K562 (cell line): Measurements from ENCODE around the gene LEO1. TPM values are rescaled to one million over a fixed set of nuclear protein-coding genes. Genes with fewer than 3 reads are reported as not detected.
A peak's percentile ranks its signal among the peaks of the same experiment; 100 is the strongest.

Experiments used
- BRD4 ChIP-seq: fragments of 200-600 bp; sonication (generic); IDR thresholded peaks from 2 replicates; pipeline ENCODE4 v1.6.1; 2017; ENCODE audit warnings: inconsistent platforms
- CBX8 ChIP-seq: fragments of 200-600 bp; sonication (generic); IDR thresholded peaks from 2 replicates; pipeline ENCODE4 v1.6.1; 2012; ENCODE audit warnings: borderline replicate concordance, mixed run types, low read depth, mild to moderate bottlenecking, moderate library complexity, mixed read lengths, low read length, control low read depth, inconsistent platforms; ENCODE audit not compliant: poor library complexity, severe bottlenecking; ENCODE audit errors: extremely low read depth
- E2F3 ChIP-seq: fragments of 250-450 bp; sonication (Bioruptor Pico); IDR thresholded peaks from 2 replicates; pipeline ENCODE4 v1.4.0; 2020; ENCODE audit warnings: mild to moderate bottlenecking
- ETV1 ChIP-seq: fragments of 450-650 bp; conservative IDR thresholded peaks from 2 replicates; pipeline ENCODE4 v1.6.1; 2016; ENCODE audit warnings: missing genetic modification characterization, control low read depth, low read depth, missing compliant biosample characterization
- ETV6 ChIP-seq, 3 experiments: fragments of 150-350 bp in 1 of 3; sonication (generic) in 1 of 3; formaldehyde crosslinking in 1 of 3; IDR thresholded peaks; 2 replicates each; pipeline versions ENCODE4 v1.6.1 to v1.8.0; 2014 to 2022; ENCODE audit warnings: borderline replicate concordance in 2 of 3, low read depth in 2 of 3, antibody characterized with exemption in 1 of 3, low read length in 1 of 3, mild to moderate bottlenecking in 1 of 3, missing genetic modification reagents in 1 of 3
- LEF1 ChIP-seq: fragments of 450-650 bp; IDR thresholded peaks from 2 replicates; pipeline ENCODE4 v1.6.1; 2016; ENCODE audit warnings: mild to moderate bottlenecking
- MEF2A ChIP-seq: IDR thresholded peaks from 2 replicates; pipeline ENCODE4 v1.6.1; 2011; ENCODE audit warnings: low read depth, mild to moderate bottlenecking, low read length, moderate library complexity; ENCODE audit not compliant: control insufficient read depth
- NR2C1 ChIP-seq, 2 experiments: fragments of 450-650 bp; IDR thresholded peaks; 2 replicates each; pipeline ENCODE4 v1.6.1; 2017; ENCODE audit warnings: mild to moderate bottlenecking in 2 of 2, antibody characterized with exemption in 1 of 2, inconsistent platforms in 1 of 2, missing compliant biosample characterization in 1 of 2, missing genetic modification characterization in 1 of 2
- TAF7 ChIP-seq: fragments of 450-650 bp; IDR thresholded peaks from 2 replicates; pipeline ENCODE4 v1.6.1; 2016; ENCODE audit warnings: missing genetic modification characterization, missing compliant biosample characterization
- ZBTB1 ChIP-seq: sonication (generic); formaldehyde crosslinking; IDR thresholded peaks from 2 replicates; pipeline ENCODE4 v1.8.1; 2023; ENCODE audit warnings: missing genetic modification reagents, low read depth, mild to moderate bottlenecking, borderline replicate concordance
- ZNF561 ChIP-seq: fragments of 450-650 bp; formaldehyde crosslinking; conservative IDR thresholded peaks from 2 replicates; pipeline ENCODE4 v1.4.0; 2020; ENCODE audit warnings: mild to moderate bottlenecking, moderate library complexity
- ZNF696 ChIP-seq: fragments of 250-450 bp; sonication (Bioruptor Pico); conservative IDR thresholded peaks from 2 replicates; pipeline ENCODE4 v1.4.0; 2020; ENCODE audit warnings: mild to moderate bottlenecking, moderate library complexity
- polyA plus RNA-seq, 8 experiments: library from polyadenylated mRNA; depleted of rRNA in 4 of 8; stranded (reverse) in 5 of 8; unstranded in 3 of 8; fragments of >200 nt; fragmentation: Nextera tagmentation in 2 of 8; fragmentation: Illumina TruSeq in 1 of 8; extraction: Ambion mirVana in 2 of 8; extraction: Trizol in 1 of 8; gene quantifications; 2 replicates each; pipeline versions ENCODE4 v1.2.1 to v1.2.3, GENCODE V29; 2011 to 2014; ENCODE audit warnings: inconsistent platforms in 1 of 8, missing spikeins in 1 of 8
- total RNA-seq, 7 experiments: library from RNA; depleted of rRNA in 6 of 7; stranded (reverse); fragments of >200 nt in 6 of 7; fragmentation: Illumina TruSeq in 2 of 7; extraction: Trizol in 2 of 7; gene quantifications; 2 replicates each; pipeline versions ENCODE4 v1.2.1 to v1.2.3, GENCODE V29; 2011 to 2021; ENCODE audit warnings: low replicate concordance in 1 of 7
- TF ChIP-seq, protein P1 (sequence below): fragments of 450-650 bp; IDR thresholded peaks from 2 replicates; pipeline ENCODE4 v1.6.1; 2016; ENCODE audit warnings: missing biosample characterization, missing genetic modification characterization
- TF ChIP-seq, protein P2 (sequence below), 2 experiments: fragments of 450-650 bp in 1 of 2; sonication (generic) in 1 of 2; formaldehyde crosslinking in 1 of 2; IDR thresholded peaks in 1 of 2; conservative IDR thresholded peaks in 1 of 2; 2 replicates each; pipeline versions ENCODE4 v1.6.1 to v1.8.1; 2016 to 2023; ENCODE audit warnings: mild to moderate bottlenecking in 2 of 2, moderate library complexity in 2 of 2, inconsistent platforms in 1 of 2, missing genetic modification reagents in 1 of 2

The LEO1 gene
- total and polyA plus RNA-seq, 9 of the 15 experiments (the other 6 are each of a cell fraction or from before 2014, with no cell fraction given) = 8.4 to 48.3 (median 37.9) TPM

DNA sequence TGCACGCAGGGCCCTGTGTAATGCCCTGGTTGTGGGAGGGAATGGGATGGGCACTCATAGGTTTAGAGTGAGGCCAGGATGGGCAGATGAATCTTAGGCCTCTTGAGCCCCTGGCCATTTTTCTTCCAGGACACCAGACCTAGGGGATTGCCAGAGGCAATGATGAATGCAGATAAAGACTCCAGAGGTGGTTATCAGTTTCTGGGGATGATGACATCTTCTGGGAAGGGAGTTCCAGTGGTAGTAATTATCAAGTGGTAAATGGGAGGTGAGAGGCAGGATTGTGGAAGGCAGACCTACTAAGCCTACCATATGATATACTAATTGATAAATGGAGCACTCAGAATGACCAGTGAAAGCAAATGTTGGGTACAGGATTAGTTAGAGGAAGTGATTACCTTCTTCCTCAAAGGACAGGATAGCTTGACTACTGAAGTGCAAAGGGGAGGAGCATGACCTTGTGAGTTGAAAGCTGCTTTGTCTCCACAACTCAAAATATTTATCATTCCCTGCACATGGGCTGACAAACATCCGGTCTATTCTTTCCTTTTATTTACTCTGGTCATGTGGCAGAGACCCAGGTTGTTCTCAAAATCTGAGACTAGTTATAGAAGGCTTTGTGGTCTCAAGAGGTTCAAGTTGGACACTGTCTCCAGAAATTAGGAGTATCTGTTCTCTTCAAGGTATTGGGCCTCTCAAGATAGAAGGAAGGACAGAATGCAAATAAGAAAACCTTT lies 37.3 kb upstream of the LEO1 start (continued):
- TF ChIP-seq ETV1 (peak; percentile 75), LEF1 (peak; percentile 61; the same call in 1 of the 2 replicates), BRD4 (no peak), ZBTB1 (CRISPR knock-in tag) (no peak), NR2C1 (IDR thresholded peaks at IDR 0.05) (no peak; the same call in 1 of the 2 replicates), NR2C1 (tag; IDR thresholded peaks at IDR 0.05) (no peak), ZNF561 (no peak), TAF7 (tag) (no peak), CBX8 (no peak), ETV6 (IDR thresholded peaks at IDR 0.05; ENCODE audit: borderline replicate concordance in 1 of 2, low read depth in 2 of 2, low read length in 1 of 2) (0 out of 4 replicates have a peak, but pooled peaks of 1 of the 2 experiments have one; percentile 15), ETV6 (CRISPR knock-in tag; IDR thresholded peaks at IDR 0.05; ENCODE audit: borderline replicate concordance) (no peak), MEF2A (no peak), E2F3 (no peak), ZNF696 (CRISPR knock-in tag) (no peak)
- TF ChIP-seq, protein P1, sequence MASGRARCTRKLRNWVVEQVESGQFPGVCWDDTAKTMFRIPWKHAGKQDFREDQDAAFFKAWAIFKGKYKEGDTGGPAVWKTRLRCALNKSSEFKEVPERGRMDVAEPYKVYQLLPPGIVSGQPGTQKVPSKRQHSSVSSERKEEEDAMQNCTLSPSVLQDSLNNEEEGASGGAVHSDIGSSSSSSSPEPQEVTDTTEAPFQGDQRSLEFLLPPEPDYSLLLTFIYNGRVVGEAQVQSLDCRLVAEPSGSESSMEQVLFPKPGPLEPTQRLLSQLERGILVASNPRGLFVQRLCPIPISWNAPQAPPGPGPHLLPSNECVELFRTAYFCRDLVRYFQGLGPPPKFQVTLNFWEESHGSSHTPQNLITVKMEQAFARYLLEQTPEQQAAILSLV = no peak
- TF ChIP-seq, protein P2, sequence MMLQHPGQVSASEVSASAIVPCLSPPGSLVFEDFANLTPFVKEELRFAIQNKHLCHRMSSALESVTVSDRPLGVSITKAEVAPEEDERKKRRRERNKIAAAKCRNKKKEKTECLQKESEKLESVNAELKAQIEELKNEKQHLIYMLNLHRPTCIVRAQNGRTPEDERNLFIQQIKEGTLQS (IDR thresholded peaks at IDR 0.05) = peak; percentile 89
- TF ChIP-seq, protein P2 (CRISPR knock-in tag; conservative IDR thresholded peaks at IDR 0.05) = no peak
- TF ChIP-seq, all 486 proteins: peak for 53
